Activated naive CD4-positive, alpha-beta T cell treated with anti-CD3 and anti-CD28 coated beads for 36 hours (primary cell): ENCODE data around the gene SYK. TPM values are rescaled to one million over a fixed set of nuclear protein-coding genes. Genes with fewer than 3 reads are reported as not detected.
"Not testable (repeated sequence)": the region's sequence is repeated elsewhere in the genome, so short reads cannot be mapped to it uniquely, and the experiment has no call there.

Source experiments
- CTCF ChIA-PET: fragments of 350-600 bp; sonication (Branson Sonifier 250); formaldehyde crosslinking; loops from one replicate; lab custom pipeline; 2021; ENCODE audit warnings: antibody characterized with exemption; lab: Charles Lee
- DNase-seq: peaks from one replicate; pipeline ENCODE4 v3.0.0-alpha.2; 2020
- H3K27ac Mint-ChIP-seq: one replicate; pipeline ENCODE4 v1.8.0; 2021; ENCODE audit warnings: mild to moderate bottlenecking, mixed read lengths
- H3K27me3 Mint-ChIP-seq: one replicate; pipeline ENCODE4 v1.8.0; 2021; ENCODE audit warnings: low read depth, mixed read lengths
- H3K36me3 Mint-ChIP-seq: one replicate; pipeline ENCODE4 v1.8.0; 2021; ENCODE audit warnings: low read depth, mixed read lengths
- H3K4me1 Mint-ChIP-seq: one replicate; pipeline ENCODE4 v1.8.0; 2021; ENCODE audit warnings: low read depth, mixed read lengths
- H3K4me3 Mint-ChIP-seq: one replicate; pipeline ENCODE4 v1.8.0; 2021; ENCODE audit warnings: mild to moderate bottlenecking, moderate library complexity, mixed read lengths
- H3K9me3 Mint-ChIP-seq: one replicate; pipeline ENCODE4 v1.8.0; 2021; ENCODE audit warnings: mixed read lengths
- intact Hi-C: fragments of 100-400 bp; cut with micrococcal nuclease; formaldehyde crosslinking; loops from one replicate; pipeline ENCODE4 v1.15.1; 2023
- total RNA-seq, 2 experiments: library from RNA; stranded (reverse); gene quantifications; one replicate each; pipeline ENCODE4 v1.2.3, GENCODE V29; 2021

SYK gene
- total RNA-seq, 2 experiments from 2014 or later = 0.07 to 0.19 TPM

DNA sequence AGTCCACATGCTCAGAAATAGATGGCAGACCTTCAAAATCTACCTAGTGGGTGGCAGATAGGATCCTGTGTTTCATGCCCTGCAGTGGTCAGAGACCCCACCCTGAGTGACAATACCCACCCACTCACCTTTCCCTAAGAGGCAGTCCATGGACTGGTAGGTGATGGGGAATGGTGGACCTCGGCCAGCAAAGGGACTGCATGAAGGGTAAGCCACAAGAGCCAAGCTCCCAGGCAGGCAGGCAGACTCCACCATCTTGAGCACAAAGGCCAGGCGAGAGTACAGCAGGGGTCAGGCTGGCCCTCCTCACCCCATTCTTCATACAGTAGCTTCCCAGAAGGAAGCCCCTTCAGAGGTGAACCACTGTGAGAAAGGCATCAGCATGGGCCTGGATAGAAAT, 78.4 kb downstream of the SYK start:
- H3K9me3 Mint-ChIP-seq = peaks cover 2% of the 10 kb centered on the region
- DNase-seq = no peak
- H3K4me1 Mint-ChIP-seq = no peaks in the 10 kb centered on the region
- no peak overlapping the region for H3K4me3 Mint-ChIP-seq
- intact Hi-C loops = no loop called here
- H3K36me3 Mint-ChIP-seq = no peaks in the 10 kb centered on the region
- H3K27ac Mint-ChIP-seq = no peak overlapping the region
- H3K27me3 Mint-ChIP-seq = no peaks in the 10 kb centered on the region
- CTCF ChIA-PET = interaction anchor here (0.5 kb wide), 1 partner anchor 1308 kb away, joined by 3 read pairs; no protein-coding TSS in a partner anchor

DNA sequence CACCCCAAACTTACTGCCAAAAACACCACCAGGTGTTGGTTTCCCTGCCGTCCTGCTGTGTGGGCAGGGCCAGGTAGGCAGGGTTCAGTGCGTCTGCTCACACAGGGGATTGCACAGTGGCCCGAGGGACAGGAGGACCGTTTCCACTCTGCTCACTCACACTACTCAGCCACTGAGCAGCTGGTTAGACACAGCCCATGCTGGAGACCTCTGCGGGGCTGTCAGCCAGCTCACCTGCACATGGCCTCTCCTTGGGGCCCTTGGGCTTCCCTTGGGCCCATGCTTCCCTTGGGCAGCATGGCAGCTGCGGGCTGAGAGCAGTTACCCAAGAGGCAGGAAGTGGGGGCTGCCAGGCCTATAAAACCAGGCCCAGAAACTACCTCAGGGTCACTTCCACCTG, 79.0 kb downstream of the SYK start:
- no peak for DNase-seq
- H3K4me1 Mint-ChIP-seq = no peaks in the 10 kb centered on the region
- CTCF ChIA-PET = no interaction called here
- H3K27ac Mint-ChIP-seq = no peak overlapping the region
- no peaks in the 10 kb centered on the region for H3K27me3 Mint-ChIP-seq
- no peak overlapping the region for H3K4me3 Mint-ChIP-seq
- H3K36me3 Mint-ChIP-seq = no peaks in the 10 kb centered on the region
- intact Hi-C loops = no loop called here
- H3K9me3 Mint-ChIP-seq = peaks cover 6% of the 10 kb centered on the region

DNA sequence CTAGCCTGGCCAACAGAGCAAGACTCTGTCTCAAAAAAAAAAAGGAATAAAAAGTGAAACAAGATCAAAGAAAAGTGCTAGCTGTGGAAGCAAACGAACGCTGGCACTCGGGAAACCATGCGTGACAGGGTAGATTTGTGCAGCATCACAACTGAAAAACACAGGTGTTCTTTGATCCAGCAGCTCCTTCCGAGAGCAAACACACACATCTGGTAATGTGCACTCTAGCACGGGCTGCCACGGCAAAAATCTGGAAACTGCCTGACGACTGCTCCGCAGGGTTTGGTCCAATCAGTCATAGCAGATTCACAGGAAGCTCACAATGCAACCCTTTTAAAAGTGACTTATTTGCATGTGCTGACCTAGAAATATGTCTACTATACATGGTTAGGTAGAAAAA, 80.0 kb downstream of the SYK start:
- Mint-ChIP-seq H3K36me3 (no peaks in the 10 kb centered on the region), H3K27ac (no peak overlapping the region), H3K27me3 (no peaks in the 10 kb centered on the region), H3K9me3 (peaks cover 9% of the 10 kb centered on the region), H3K4me1 (no peaks in the 10 kb centered on the region), H3K4me3 (no peak overlapping the region)
- intact Hi-C loops = no loop called here
- CTCF ChIA-PET = interaction anchor here (0.6 kb wide), 1 partner anchor 76 kb away, joined by 3 read pairs; no protein-coding TSS in a partner anchor
- DNase-seq = no peak

DNA sequence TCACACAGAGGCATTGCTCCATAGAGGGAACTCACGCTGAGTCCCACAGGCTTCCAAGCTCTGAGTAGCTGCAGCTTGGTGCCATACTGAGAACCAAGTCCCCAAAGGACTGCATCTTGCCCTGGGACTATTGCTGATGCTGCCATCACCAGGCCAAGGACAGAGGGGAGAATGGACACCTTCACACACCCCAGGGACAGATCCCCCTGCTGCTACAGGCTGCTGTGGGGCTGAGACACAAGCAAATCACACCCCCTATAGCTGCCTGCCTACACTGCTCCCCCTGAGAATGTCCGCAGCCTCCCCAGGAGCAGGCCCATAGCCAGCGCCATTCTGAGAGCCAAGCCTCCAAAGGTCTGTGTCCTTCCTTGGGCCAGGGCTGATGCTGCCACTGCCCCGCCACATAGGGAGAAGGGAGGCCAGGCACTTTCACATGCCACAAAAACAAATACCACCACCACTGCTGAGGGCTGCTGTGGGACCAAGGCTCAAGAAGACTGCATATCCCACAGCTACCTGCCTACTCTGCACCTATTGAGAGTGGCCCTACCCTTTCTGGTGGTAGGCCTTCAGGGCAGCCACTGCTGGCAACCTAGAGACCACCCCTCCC, 81.5 kb downstream of the SYK start:
- no peak for DNase-seq
- H3K9me3 Mint-ChIP-seq = peaks cover 9% of the 10 kb centered on the region
- CTCF ChIA-PET = no interaction called here
- no peaks in the 10 kb centered on the region for H3K36me3 Mint-ChIP-seq
- H3K27ac Mint-ChIP-seq = no peak overlapping the region
- no peaks in the 10 kb centered on the region for H3K4me1 Mint-ChIP-seq
- H3K4me3 Mint-ChIP-seq = no peak overlapping the region
- no peaks in the 10 kb centered on the region for H3K27me3 Mint-ChIP-seq
- intact Hi-C loops = no loop called here

DNA sequence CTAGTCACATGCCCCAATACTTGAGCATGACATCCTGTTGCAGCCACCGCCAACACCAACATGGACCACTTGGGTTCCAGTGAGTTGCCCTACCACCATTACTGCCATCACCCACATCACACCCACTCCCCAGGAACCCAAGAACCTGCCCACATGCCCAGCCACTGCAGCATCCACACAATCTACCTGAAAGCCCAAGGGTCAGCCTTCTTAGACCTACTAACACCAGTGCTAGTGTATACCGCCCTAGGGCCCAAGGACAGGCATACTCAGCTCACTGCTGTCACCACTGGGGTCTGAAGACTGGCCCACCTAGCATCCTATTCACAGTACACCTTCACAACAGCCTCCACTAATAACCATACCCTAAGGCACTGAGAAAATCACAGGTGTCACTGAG, 82.0 kb downstream of the SYK start:
- intact Hi-C loops = no loop called here
- Mint-ChIP-seq H3K4me1 (no peaks in the 10 kb centered on the region), H3K36me3 (no peaks in the 10 kb centered on the region), H3K9me3 (peaks cover 9% of the 10 kb centered on the region), H3K27ac (no peak overlapping the region), H3K4me3 (no peak overlapping the region), H3K27me3 (no peaks in the 10 kb centered on the region)
- CTCF ChIA-PET = no interaction called here
- DNase-seq = no peak

DNA sequence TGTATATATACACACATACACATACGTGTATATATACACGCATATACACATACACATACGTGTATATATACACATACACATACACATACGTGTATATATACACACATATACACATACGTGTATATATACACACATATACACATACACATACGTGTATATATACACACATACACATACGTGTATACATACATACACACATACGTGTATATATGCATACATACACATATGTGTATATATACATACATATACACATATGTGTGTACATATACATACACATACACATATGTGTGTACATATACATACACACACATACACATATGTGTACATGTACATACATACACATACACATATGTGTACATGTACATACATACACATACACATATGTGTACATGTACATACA, 82.6 kb downstream of the SYK start:
- no peaks in the 10 kb centered on the region for H3K4me1 Mint-ChIP-seq
- no peak overlapping the region for H3K27ac Mint-ChIP-seq
- DNase-seq = no peak
- H3K36me3 Mint-ChIP-seq = no peaks in the 10 kb centered on the region
- no peak overlapping the region for H3K4me3 Mint-ChIP-seq
- peaks cover 9% of the 10 kb centered on the region for H3K9me3 Mint-ChIP-seq
- H3K27me3 Mint-ChIP-seq = peaks cover 2% of the 10 kb centered on the region
- intact Hi-C loops = no loop called here
- CTCF ChIA-PET = no interaction called here

DNA sequence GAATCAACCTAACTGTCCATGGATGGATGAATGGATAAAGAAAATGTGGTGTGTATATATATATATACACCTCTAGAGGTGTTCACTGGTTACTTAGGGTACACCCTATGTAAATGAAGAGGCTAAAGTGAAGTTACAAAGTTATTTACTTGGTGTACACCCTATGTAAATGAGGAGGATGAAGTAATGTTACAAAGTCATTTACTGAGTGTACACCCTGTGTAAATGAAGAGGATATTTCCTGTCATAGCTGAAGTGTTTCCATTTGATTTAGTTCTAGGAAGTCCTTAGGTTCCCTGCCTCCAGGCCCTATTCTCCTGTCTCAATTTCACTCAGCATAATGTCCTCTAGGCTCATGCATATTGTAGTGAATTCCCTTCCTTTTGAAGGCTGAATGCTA, 85.2 kb downstream of the SYK start:
- H3K4me1 Mint-ChIP-seq, H3K4me3 Mint-ChIP-seq, H3K9me3 Mint-ChIP-seq, intact Hi-C loops, H3K27ac Mint-ChIP-seq, H3K27me3 Mint-ChIP-seq, DNase-seq, H3K36me3 Mint-ChIP-seq: not testable (repeated sequence)
- CTCF ChIA-PET = interaction anchor here (1.1 kb wide), 1 partner anchor 16 kb away, joined by 3 read pairs; no protein-coding TSS in a partner anchor

DNA sequence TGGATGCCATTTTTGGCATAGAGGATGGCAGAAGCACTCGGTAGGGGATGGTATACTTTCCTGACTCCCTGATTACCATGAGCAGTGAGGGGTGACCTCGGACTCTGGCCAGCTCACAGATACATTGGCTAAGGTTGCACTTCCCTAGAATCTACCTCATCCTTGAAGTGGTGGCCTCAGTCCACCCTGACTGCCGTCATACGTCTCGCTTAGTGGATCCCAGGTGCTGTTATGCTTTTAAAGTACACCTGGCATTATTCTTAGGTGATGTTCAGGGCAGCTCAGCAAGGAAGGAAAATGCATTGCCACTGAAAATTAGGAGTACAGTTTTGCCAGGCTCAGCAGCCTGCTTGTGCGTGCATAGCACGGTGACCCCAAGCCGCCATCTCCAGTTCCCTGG, 87.3 kb downstream of the SYK start:
- no peak for DNase-seq
- Mint-ChIP-seq H3K4me1 (no peaks in the 10 kb centered on the region), H3K4me3 (no peak overlapping the region), H3K27ac (no peak overlapping the region), H3K36me3 (no peaks in the 10 kb centered on the region), H3K9me3 (peaks cover 9% of the 10 kb centered on the region), H3K27me3 (peaks cover 2% of the 10 kb centered on the region)
- intact Hi-C loops = no loop called here
- CTCF ChIA-PET = no interaction called here

DNA sequence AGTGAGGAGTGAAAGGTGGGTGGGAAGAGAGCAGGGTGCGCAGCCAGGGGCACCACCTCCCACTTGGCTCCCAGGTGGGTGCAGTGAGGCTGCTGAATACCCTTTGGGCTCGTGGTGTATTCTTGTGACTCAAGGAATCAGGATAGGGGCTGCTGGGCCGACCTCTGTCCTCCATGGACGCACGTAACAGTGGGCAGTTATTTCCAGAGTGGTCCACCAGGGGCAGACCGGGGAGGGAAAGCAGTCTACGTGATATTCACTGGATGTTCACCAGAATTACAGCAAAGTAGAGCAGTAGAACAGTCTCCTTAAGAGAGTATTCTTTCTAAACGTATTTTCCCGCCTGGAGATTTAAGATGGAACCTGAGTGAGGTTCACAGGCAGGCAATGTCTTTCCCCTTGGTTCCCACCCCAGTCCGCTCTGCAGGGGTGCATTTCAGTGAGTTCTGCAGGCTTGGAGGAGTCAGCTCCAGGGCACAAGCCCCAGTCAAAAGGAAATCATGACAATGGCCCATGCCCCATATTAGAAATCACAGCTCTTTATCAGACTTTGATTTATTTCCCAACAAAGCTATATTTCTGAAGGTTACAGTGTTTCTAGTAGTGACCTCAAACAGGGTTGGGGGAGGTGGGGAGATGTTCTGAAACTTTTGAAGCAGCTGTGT, 88.7 kb downstream of the SYK start:
- Mint-ChIP-seq H3K27ac (no peak overlapping the region), H3K4me3 (no peak overlapping the region), H3K27me3 (peaks cover 2% of the 10 kb centered on the region), H3K4me1 (no peaks in the 10 kb centered on the region), H3K9me3 (peaks cover 6% of the 10 kb centered on the region), H3K36me3 (no peaks in the 10 kb centered on the region)
- CTCF ChIA-PET = interaction anchor here (0.5 kb wide), 1 partner anchor 207 kb away, joined by 3 read pairs; no protein-coding TSS in a partner anchor
- no peak for DNase-seq
- intact Hi-C loops = no loop called here

DNA sequence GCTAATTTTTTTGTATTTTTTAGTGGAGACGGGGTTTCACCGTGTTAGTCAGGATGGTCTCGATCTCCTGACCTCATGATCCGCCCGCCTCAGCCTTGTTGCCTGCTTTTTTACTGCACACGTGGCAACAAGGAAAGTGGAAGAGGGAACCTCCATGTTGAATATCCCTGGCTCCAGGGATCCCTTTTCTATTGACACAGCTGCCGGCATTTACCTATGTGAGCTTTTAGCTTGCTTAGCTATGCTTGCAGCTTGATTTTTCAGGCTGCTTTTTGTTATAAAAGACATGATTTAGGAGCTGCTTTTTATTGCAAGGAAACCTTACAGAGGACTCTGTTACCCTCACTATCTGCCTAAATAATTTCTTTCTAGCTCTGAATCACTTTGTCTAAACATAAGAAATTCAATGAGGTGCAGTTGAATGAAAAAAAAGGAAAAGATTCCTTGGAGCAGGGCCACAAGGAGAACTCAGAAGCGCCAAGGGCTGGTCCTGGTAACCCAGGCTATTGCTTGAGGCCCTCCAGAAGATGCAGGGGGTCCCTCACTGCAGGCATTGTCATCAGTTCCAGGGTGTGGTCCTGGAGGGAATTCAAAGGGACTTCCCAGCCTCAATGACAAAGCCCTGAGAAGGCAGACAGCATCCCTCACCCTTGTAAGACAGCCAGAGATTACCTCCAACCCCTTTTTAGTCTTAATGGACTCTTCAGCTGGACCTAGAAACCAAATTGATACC, 89.9 kb downstream of the SYK start:
- CTCF ChIA-PET = interaction anchor here (0.5 kb wide), 1 partner anchor 208 kb away, joined by 3 read pairs; no protein-coding TSS in a partner anchor
- no peaks in the 10 kb centered on the region for H3K9me3 Mint-ChIP-seq
- no peaks in the 10 kb centered on the region for H3K36me3 Mint-ChIP-seq
- no peaks in the 10 kb centered on the region for H3K4me1 Mint-ChIP-seq
- no peak overlapping the region for H3K27ac Mint-ChIP-seq
- H3K27me3 Mint-ChIP-seq = peaks cover 2% of the 10 kb centered on the region
- no peak overlapping the region for H3K4me3 Mint-ChIP-seq
- intact Hi-C loops = no loop called here
- no peak for DNase-seq

DNA sequence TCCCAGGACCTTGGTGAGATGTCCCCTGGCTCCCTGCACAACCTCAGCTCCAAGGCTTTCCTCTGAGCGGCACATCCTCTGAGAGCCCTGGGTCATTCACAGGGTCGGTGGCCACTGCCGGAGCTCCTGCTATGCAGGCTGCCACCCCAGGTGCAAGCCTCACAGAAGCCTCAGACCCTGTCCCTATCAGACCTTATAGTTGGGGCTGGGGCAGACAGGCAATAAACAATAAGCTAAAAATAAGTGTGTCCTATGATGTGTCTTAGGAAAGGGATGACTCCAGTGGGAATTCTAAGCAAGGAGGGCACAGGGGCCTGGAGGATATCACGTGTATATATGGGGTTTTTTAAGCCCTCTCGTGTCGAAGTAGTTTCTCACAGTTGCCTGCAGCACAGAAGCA, 91.3 kb downstream of the SYK start:
- H3K27ac Mint-ChIP-seq = no peak overlapping the region
- no peaks in the 10 kb centered on the region for H3K9me3 Mint-ChIP-seq
- CTCF ChIA-PET = interaction anchor here (0.5 kb wide), 1 partner anchor 247 kb away, joined by 3 read pairs; no protein-coding TSS in a partner anchor
- H3K4me1 Mint-ChIP-seq = no peaks in the 10 kb centered on the region
- H3K27me3 Mint-ChIP-seq = peaks cover 2% of the 10 kb centered on the region
- no peaks in the 10 kb centered on the region for H3K36me3 Mint-ChIP-seq
- intact Hi-C loops = no loop called here
- no peak for DNase-seq
- H3K4me3 Mint-ChIP-seq = no peak overlapping the region

DNA sequence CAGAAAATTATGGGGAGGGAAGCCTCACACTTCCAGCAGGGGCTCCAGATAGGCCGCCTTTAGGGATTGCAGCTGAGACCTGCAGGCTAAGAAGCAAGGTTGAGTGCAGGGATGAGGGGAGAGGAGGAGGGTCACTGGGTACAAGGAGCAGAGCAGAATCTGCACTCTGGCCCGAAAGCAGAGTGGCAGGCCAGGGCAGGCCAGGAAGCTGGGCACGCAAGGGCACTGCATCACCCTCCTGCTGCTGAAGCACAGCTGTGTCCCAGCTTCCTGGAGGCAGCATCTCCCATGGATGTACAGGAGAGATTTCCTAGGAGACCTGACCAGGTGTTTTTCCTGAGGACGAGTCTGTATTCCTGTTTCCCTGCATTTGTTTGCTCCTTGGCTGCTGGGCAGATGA, 92.1 kb downstream of the SYK start:
- H3K4me1 Mint-ChIP-seq = no peaks in the 10 kb centered on the region
- H3K36me3 Mint-ChIP-seq = no peaks in the 10 kb centered on the region
- CTCF ChIA-PET = interaction anchor here (1.3 kb wide), 1 partner anchor 85 kb away, joined by 3 read pairs; no protein-coding TSS in a partner anchor
- H3K27me3 Mint-ChIP-seq = peaks cover 2% of the 10 kb centered on the region
- no peaks in the 10 kb centered on the region for H3K9me3 Mint-ChIP-seq
- intact Hi-C loops = no loop called here
- no peak for DNase-seq
- no peak overlapping the region for H3K27ac Mint-ChIP-seq
- H3K4me3 Mint-ChIP-seq = no peak overlapping the region
